GM12878 (cell line): ENCODE data around the gene ACTL7A. TPM values are rescaled to one million over a fixed set of nuclear protein-coding genes. Genes with fewer than 3 reads are reported as not detected.

ENCODE experiments used
- ATAC-seq: fragments of 200-7000 bp; cut with Tn5 transposase; 3 replicates; pipeline ENCODE4 v1.9.1; 2020; ENCODE audit warnings: mild to moderate bottlenecking, moderate library complexity
- BruUV-seq: library from RNA; stranded (reverse); fragments of 400-500 nt; replicated peaks from 2 replicates; lab custom pipeline; 2021; lab: Mats Ljungman, UMichigan
- CTCF ChIA-PET: fragments of 300-600 bp; sonication (Branson Sonifier 250); formaldehyde crosslinking; extraction: SDS; loops from one replicate; lab custom pipeline; 2021; ENCODE audit warnings: inconsistent platforms; lab: Yijun Ruan, JAX
- POLR2A ChIA-PET: fragments of 350-600 bp; formaldehyde crosslinking; extraction: SDS; loops from one replicate; lab custom pipeline; 2021; ENCODE audit warnings: inconsistent platforms; lab: Charles Lee
- RAD21 ChIA-PET: fragments of 300-600 bp; sonication (Branson Sonifier 250); formaldehyde crosslinking; loops from one replicate; lab custom pipeline; 2023; ENCODE audit warnings: antibody characterized with exemption; ENCODE audit not compliant: unreplicated experiment; lab: Charles Lee
- SMC1A ChIA-PET: fragments of 300-600 bp; sonication (Branson Sonifier 250); formaldehyde crosslinking; loops from one replicate; lab custom pipeline; 2023; ENCODE audit not compliant: unreplicated experiment, uncharacterized antibody; lab: Charles Lee
- DNase-seq: peaks from one replicate; pipeline ENCODE4 v3.0.0-alpha.2; 2011; ENCODE audit warnings: low read depth, low spot score
- FAIRE-seq: peaks from 3 replicates; lab custom pipeline; 2011; peaks lifted over from hg19 to GRCh38; lab: Jason Lieb, UNC
- H2AFZ ChIP-seq: 2 replicates; pipeline ENCODE4 v1.6.0; 2011; ENCODE audit warnings: low read depth, low read length, control low read depth; ENCODE audit not compliant: control insufficient read depth
- H3K27ac ChIP-seq: 2 replicates; pipeline ENCODE4 v1.5.1; 2011; ENCODE audit warnings: control low read depth; ENCODE audit not compliant: control insufficient read depth, insufficient read depth
- H3K27me3 ChIP-seq, 2 experiments: replicated peaks in 1 of 2; 2 replicates each; pipeline versions ENCODE4 v1.6.0 to v1.6.1; 2011; ENCODE audit warnings: low read length in 1 of 2; ENCODE audit not compliant: control insufficient read depth in 2 of 2, insufficient read depth in 2 of 2
- H3K36me3 ChIP-seq, 2 experiments: 2 replicates each; pipeline ENCODE4 v1.5.1; 2011; ENCODE audit warnings: low read length in 1 of 2; ENCODE audit not compliant: control insufficient read depth in 2 of 2, insufficient read depth in 2 of 2
- H3K4me1 ChIP-seq: 2 replicates; pipeline ENCODE4 v1.6.1; 2011; ENCODE audit warnings: mild to moderate bottlenecking, low read length, moderate library complexity, mixed read lengths; ENCODE audit not compliant: control insufficient read depth, insufficient read depth
- H3K4me2 ChIP-seq: 2 replicates; pipeline ENCODE4 v1.6.0; 2011; ENCODE audit warnings: control low read depth; ENCODE audit not compliant: control insufficient read depth, insufficient read depth
- H3K4me3 ChIP-seq: fragments of 200-600 bp; sonication (generic); 2 replicates; pipeline ENCODE4 v1.5.1; 2016
- H3K79me2 ChIP-seq: 2 replicates; pipeline ENCODE4 v1.6.0; 2011; ENCODE audit warnings: low read length; ENCODE audit not compliant: control insufficient read depth, insufficient read depth
- H3K9ac ChIP-seq: 2 replicates; pipeline ENCODE4 v1.8.0; 2011; ENCODE audit warnings: low read length, control low read depth, mixed read lengths; ENCODE audit not compliant: control insufficient read depth, insufficient read depth
- H3K9me3 ChIP-seq: replicated peaks from 3 replicates; pipeline ENCODE4 v1.5.1; 2011; ENCODE audit warnings: mild to moderate bottlenecking, low read length; ENCODE audit not compliant: control insufficient read depth, insufficient read depth
- H4K20me1 ChIP-seq: 2 replicates; pipeline ENCODE4 v1.6.0; 2011; ENCODE audit not compliant: control insufficient read depth, insufficient read depth
- ASH2L ChIP-seq: fragments of 300-600, 200-600 bp; sonication (generic); IDR thresholded peaks from 2 replicates; pipeline ENCODE4 v1.6.1; 2017; ENCODE audit warnings: low read depth, mild to moderate bottlenecking, borderline replicate concordance
- CREB1 ChIP-seq: IDR thresholded peaks from 2 replicates; pipeline ENCODE4 v1.6.1; 2012; ENCODE audit warnings: low read depth, mild to moderate bottlenecking, inconsistent platforms
- CUX1 ChIP-seq: IDR thresholded peaks from 2 replicates; pipeline ENCODE4 v1.6.1; 2012; ENCODE audit warnings: improper control_type of control experiment, low read depth, low read length; ENCODE audit not compliant: insufficient replicate concordance
- HDAC2 ChIP-seq: fragments of 200-600 bp; sonication (generic); IDR thresholded peaks from 2 replicates; pipeline ENCODE4 v1.6.1; 2017
- IKZF2 ChIP-seq, 2 experiments: fragments of 450-650 bp; IDR thresholded peaks; 2 replicates each; pipeline ENCODE4 v1.6.1; 2017; ENCODE audit warnings: mild to moderate bottlenecking in 2 of 2, moderate library complexity in 2 of 2
- IRF4 ChIP-seq: IDR thresholded peaks from 2 replicates; pipeline ENCODE4 v1.6.1; 2011; ENCODE audit warnings: low read depth, low read length
- NR2C1 ChIP-seq: fragments of 450-650 bp; IDR thresholded peaks from 2 replicates; pipeline ENCODE4 v1.6.1; 2017; ENCODE audit warnings: antibody characterized with exemption, mild to moderate bottlenecking, moderate library complexity
- SUPT20H ChIP-seq: IDR thresholded peaks from 2 replicates; pipeline ENCODE4 v1.6.1; 2011; ENCODE audit warnings: low read depth, mild to moderate bottlenecking, low read length, moderate library complexity, borderline replicate concordance; ENCODE audit not compliant: control insufficient read depth
- TARDBP ChIP-seq: IDR thresholded peaks from 2 replicates; pipeline ENCODE4 v1.6.1; 2016; ENCODE audit warnings: borderline replicate concordance
- TBL1XR1 ChIP-seq: IDR thresholded peaks from 2 replicates; pipeline ENCODE4 v1.6.1; 2012; ENCODE audit warnings: low read depth, low read length, improper control_type of control experiment
- WGBS: methylation state at CpG from one replicate; pipeline ENCODE4 v1.1.6; 2016; ENCODE audit warnings: low lambda C conversion rate; ENCODE audit not compliant: insufficient replicate concordance, insufficient coverage; ENCODE audit errors: missing lambda C conversion rate; 5-methylcytosine and 5-hydroxymethylcytosine counted together
- in situ Hi-C: fragments of 300-500 bp; cut with MboI; formaldehyde crosslinking; loops from 9 replicates; pipeline ENCODE4 v1.14.3; 2018; ENCODE audit warnings: mixed read lengths
- intact Hi-C: fragments of 100-400 bp; cut with micrococcal nuclease; formaldehyde crosslinking; loops from one replicate; pipeline ENCODE4 v1.14.2; 2022; ENCODE audit not compliant: unreplicated experiment
- polyA plus RNA-seq, 11 experiments: library from polyadenylated mRNA; depleted of rRNA in 4 of 11; unstranded in 6 of 11; stranded (reverse) in 5 of 11; fragments of >200 nt; fragmentation: Nextera tagmentation in 4 of 11; fragmentation: Illumina TruSeq in 1 of 11; extraction: Ambion mirVana in 4 of 11; extraction: Trizol in 1 of 11; gene quantifications; 1 replicate in 1 of 11; 2 replicates in 10 of 11; pipeline versions ENCODE4 v1.2.1 to v1.2.3, GENCODE V29; 2011 to 2016; ENCODE audit warnings: inconsistent platforms in 2 of 11, missing spikeins in 2 of 11, low read depth in 1 of 11
- total RNA-seq, 4 experiments: library from RNA; depleted of rRNA in 3 of 4; stranded (reverse); fragments of >200 nt in 3 of 4; fragmentation: Illumina TruSeq in 1 of 4; extraction: Trizol in 1 of 4; gene quantifications; 2 replicates each; pipeline versions ENCODE4 v1.2.1 to v1.2.3, GENCODE V29; 2013 to 2021
- TF ChIP-seq, protein P1 (sequence below): fragments of 450-650 bp; IDR thresholded peaks from 2 replicates; pipeline ENCODE4 v1.6.1; 2016; ENCODE audit warnings: mild to moderate bottlenecking

The ACTL7A gene
- total and polyA plus RNA-seq, 10 of the 15 experiments (the other 5 are each of a cell fraction or from before 2014, with no cell fraction given), result not detected

- TF ChIP-seq SUPT20H (no peak), IKZF2 (IDR thresholded peaks at IDR 0.05) (no peak)
Observed at GRCh38 chr9:108816037-108816436, 46.0 kb upstream of the ACTL7A start (continued).

- ChIA-PET SMC1A (no interaction called here), POLR2A (no interaction called here), RAD21 (no interaction called here), CTCF (no interaction called here)
- WGBS, result 10% methylated on average over 3 of the region's 3 CpGs
- Histone ChIP-seq H2AFZ (no peak overlapping the region), H3K9ac (no peak overlapping the region), H3K9me3 (no peaks in the 10 kb centered on the region; the same call in 1 of the 3 replicates), H3K27me3 (no peaks in the 10 kb centered on the region), H4K20me1 (no peaks in the 10 kb centered on the region), H3K79me2 (no peaks in the 10 kb centered on the region), H3K4me1 (no peaks in the 10 kb centered on the region), H3K4me3 (no peak overlapping the region), H3K27ac (no peak overlapping the region), H3K4me2 (no peak overlapping the region), H3K36me3 (no peaks in the 10 kb centered on the region)
- DNase-seq (no peak), FAIRE-seq (no peak), ATAC-seq (no peak)
- no peak for TF ChIP-seq NR2C1
- no peak for TF ChIP-seq IRF4
- in situ Hi-C loops, result no loop called here
- BruUV-seq, result no TSS peak
- intact Hi-C loops, result no loop called here
Observed at GRCh38 chr9:108823829-108824228, 38.2 kb upstream of the ACTL7A start.

GRCh38 chr9:108830272-108830671, 31.8 kb upstream of the ACTL7A start:
- Histone ChIP-seq H3K36me3 (no peaks in the 10 kb centered on the region), H3K9me3 (no peaks in the 10 kb centered on the region), H2AFZ (no peak overlapping the region), H3K27ac (no peak overlapping the region), H3K4me3 (no peak overlapping the region), H3K4me1 (no peaks in the 10 kb centered on the region), H3K4me2 (no peak overlapping the region), H3K9ac (no peak overlapping the region), H3K79me2 (no peaks in the 10 kb centered on the region), H3K27me3 (no peaks in the 10 kb centered on the region), H4K20me1 (no peaks in the 10 kb centered on the region)
- no TSS peak for BruUV-seq
- in situ Hi-C loops (no loop called here), intact Hi-C loops (no loop called here)
- WGBS, result 20% methylated on average over 2 of the region's 2 CpGs
- RAD21 ChIA-PET, result no interaction called here
- SMC1A ChIA-PET, result interaction anchor here (0.6 kb wide), 1 partner anchor 27 kb away, joined by 3 read pairs; no protein-coding TSS in a partner anchor
- ATAC-seq, result no peak
- CTCF ChIA-PET, result no interaction called here
- FAIRE-seq, result no peak
- DNase-seq, result no peak
- POLR2A ChIA-PET, result no interaction called here
- TF ChIP-seq CREB1 (no peak), TARDBP (no peak), HDAC2 (no peak), ASH2L (no peak), CUX1 (no peak), TBL1XR1 (no peak)
- TF ChIP-seq, protein P1, sequence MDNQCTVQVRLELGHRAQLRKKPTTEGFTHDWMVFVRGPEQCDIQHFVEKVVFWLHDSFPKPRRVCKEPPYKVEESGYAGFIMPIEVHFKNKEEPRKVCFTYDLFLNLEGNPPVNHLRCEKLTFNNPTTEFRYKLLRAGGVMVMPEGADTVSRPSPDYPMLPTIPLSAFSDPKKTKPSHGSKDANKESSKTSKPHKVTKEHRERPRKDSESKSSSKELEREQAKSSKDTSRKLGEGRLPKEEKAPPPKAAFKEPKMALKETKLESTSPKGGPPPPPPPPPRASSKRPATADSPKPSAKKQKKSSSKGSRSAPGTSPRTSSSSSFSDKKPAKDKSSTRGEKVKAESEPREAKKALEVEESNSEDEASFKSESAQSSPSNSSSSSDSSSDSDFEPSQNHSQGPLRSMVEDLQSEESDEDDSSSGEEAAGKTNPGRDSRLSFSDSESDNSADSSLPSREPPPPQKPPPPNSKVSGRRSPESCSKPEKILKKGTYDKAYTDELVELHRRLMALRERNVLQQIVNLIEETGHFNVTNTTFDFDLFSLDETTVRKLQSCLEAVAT, result no peak
